DND-41 (cell line): Measurements from ENCODE around the gene IMP4.
A peak's percentile ranks its signal among the peaks of the same experiment; 100 is the strongest.

ENCODE experiments used
- ATAC-seq: fragments of 200-7000 bp; cut with Tn5 transposase; 3 replicates; pipeline ENCODE4 v1.9.1; 2021; ENCODE audit warnings: low read depth; ENCODE audit not compliant: insufficient read depth
- DNase-seq: peaks from one replicate; pipeline ENCODE4 v3.0.0-alpha.2; 2020
- H2AFZ ChIP-seq: 2 replicates; pipeline ENCODE4 v1.6.0; 2012; ENCODE audit warnings: low read depth, low read length
- H3K27ac ChIP-seq: 2 replicates; pipeline ENCODE4 v1.5.1; 2012; ENCODE audit warnings: low read length, inconsistent platforms
- H3K27me3 ChIP-seq: fragments of 200-600 bp; sonication (generic); 2 replicates; pipeline ENCODE4 v1.6.0; 2012; ENCODE audit warnings: low read length, mild to moderate bottlenecking, inconsistent platforms; ENCODE audit not compliant: insufficient read depth, poor library complexity
- H3K36me3 ChIP-seq: 2 replicates; pipeline ENCODE4 v1.5.1; 2012; ENCODE audit warnings: low read length, inconsistent platforms; ENCODE audit not compliant: insufficient read depth
- H3K4me1 ChIP-seq: 2 replicates; pipeline ENCODE4 v1.5.1; 2012; ENCODE audit warnings: mild to moderate bottlenecking, low read length; ENCODE audit not compliant: insufficient read depth
- H3K4me2 ChIP-seq: 2 replicates; pipeline ENCODE4 v1.6.0; 2012; ENCODE audit warnings: mild to moderate bottlenecking, moderate library complexity, low read length, inconsistent platforms; ENCODE audit not compliant: insufficient read depth
- H3K4me3 ChIP-seq, 2 experiments: fragments of 200-600 bp in 1 of 2; shearing (Covaris generic) in 1 of 2; 2 replicates each; pipeline ENCODE4 v1.5.1; 2012 to 2016; ENCODE audit warnings: inconsistent platforms in 2 of 2, low read length in 2 of 2, mild to moderate bottlenecking in 2 of 2, low read depth in 1 of 2, moderate library complexity in 1 of 2
- H3K79me2 ChIP-seq: 2 replicates; pipeline ENCODE4 v1.6.0; 2012; ENCODE audit warnings: low read length, inconsistent platforms; ENCODE audit not compliant: insufficient read depth
- H3K9ac ChIP-seq: 2 replicates; pipeline ENCODE4 v1.6.0; 2012; ENCODE audit warnings: low read depth, mild to moderate bottlenecking, inconsistent platforms, low read length, moderate library complexity
- H3K9me3 ChIP-seq: 2 replicates; pipeline ENCODE4 v1.5.1; 2012; ENCODE audit warnings: low read length, moderate library complexity, mild to moderate bottlenecking, inconsistent platforms; ENCODE audit not compliant: insufficient read depth, severe bottlenecking
- H4K20me1 ChIP-seq: 2 replicates; pipeline ENCODE4 v1.6.0; 2012; ENCODE audit warnings: low read length; ENCODE audit not compliant: insufficient read depth
- CTCF ChIP-seq: IDR thresholded peaks from 2 replicates; pipeline ENCODE4 v1.5.1; 2012; ENCODE audit warnings: borderline replicate concordance, low read length, moderate library complexity, mild to moderate bottlenecking; ENCODE audit not compliant: poor library complexity, severe bottlenecking; ENCODE audit errors: extremely low read depth
- EZH2 ChIP-seq: IDR thresholded peaks from 3 replicates; pipeline ENCODE4 v1.6.1; 2012; ENCODE audit warnings: borderline replicate concordance, low read depth, mild to moderate bottlenecking, moderate library complexity, low read length, inconsistent platforms; ENCODE audit not compliant: severe bottlenecking

Gene IMP4

DNA sequence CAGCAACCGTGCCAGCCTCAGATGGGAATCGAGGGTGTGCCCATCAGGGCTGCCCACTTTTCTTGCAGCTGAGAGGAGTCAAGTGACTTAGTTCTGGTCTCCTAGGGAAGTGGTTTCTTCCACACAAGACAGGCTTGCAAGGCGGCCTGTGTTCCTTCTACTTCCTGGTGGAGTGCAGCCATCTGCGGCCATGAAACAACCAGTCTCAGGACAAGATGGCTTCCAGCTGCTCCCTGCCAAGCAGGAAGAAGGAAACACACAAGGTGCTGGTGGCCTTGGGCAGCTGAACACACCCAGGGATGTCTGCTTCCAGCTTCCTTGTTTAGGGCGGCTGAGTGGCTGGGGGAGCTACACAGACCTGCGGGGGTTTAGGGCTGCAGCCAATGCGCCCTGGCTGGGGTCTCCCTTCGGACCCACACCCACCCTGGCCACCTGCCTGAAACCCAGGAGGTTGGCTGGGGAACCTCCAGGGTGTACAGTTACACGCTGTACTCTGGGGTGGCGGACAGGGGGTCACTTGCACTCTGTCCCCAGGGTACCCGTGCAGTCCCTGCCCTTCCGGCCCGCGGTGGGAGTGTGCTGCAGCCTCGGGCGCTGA, 47.9 kb downstream of the IMP4 start:
- H2AFZ ChIP-seq: peak overlapping the region; percentile 49
- no peak for ATAC-seq
- H3K27ac ChIP-seq: no peak overlapping the region
- no peaks in the 10 kb centered on the region for H3K36me3 ChIP-seq
- no peak for DNase-seq
- no peaks in the 10 kb centered on the region for H4K20me1 ChIP-seq
- no peaks in the 10 kb centered on the region for H3K4me1 ChIP-seq
- no peak overlapping the region for H3K9ac ChIP-seq
- no peaks in the 10 kb centered on the region for H3K27me3 ChIP-seq
- H3K79me2 ChIP-seq: no peaks in the 10 kb centered on the region
- no peak overlapping the region for H3K4me2 ChIP-seq
- H3K9me3 ChIP-seq: no peaks in the 10 kb centered on the region
- H3K4me3 ChIP-seq: no peak overlapping the region
- TF ChIP-seq CTCF (no peak), EZH2 (no peak)

GRCh38 chr2:130391058-130391871, 48.6 kb downstream of the IMP4 start:
- no peak for DNase-seq
- Histone ChIP-seq H3K27me3 (no peaks in the 10 kb centered on the region), H3K4me1 (no peaks in the 10 kb centered on the region), H3K9ac (no peak overlapping the region), H3K9me3 (no peaks in the 10 kb centered on the region), H3K4me2 (no peak overlapping the region), H3K36me3 (no peaks in the 10 kb centered on the region), H4K20me1 (no peaks in the 10 kb centered on the region), H3K27ac (no peak overlapping the region), H3K79me2 (no peaks in the 10 kb centered on the region), H2AFZ (no peak overlapping the region), H3K4me3 (no peak overlapping the region)
- no peak for TF ChIP-seq EZH2
- no peak for TF ChIP-seq CTCF
- no peak for ATAC-seq

DNA sequence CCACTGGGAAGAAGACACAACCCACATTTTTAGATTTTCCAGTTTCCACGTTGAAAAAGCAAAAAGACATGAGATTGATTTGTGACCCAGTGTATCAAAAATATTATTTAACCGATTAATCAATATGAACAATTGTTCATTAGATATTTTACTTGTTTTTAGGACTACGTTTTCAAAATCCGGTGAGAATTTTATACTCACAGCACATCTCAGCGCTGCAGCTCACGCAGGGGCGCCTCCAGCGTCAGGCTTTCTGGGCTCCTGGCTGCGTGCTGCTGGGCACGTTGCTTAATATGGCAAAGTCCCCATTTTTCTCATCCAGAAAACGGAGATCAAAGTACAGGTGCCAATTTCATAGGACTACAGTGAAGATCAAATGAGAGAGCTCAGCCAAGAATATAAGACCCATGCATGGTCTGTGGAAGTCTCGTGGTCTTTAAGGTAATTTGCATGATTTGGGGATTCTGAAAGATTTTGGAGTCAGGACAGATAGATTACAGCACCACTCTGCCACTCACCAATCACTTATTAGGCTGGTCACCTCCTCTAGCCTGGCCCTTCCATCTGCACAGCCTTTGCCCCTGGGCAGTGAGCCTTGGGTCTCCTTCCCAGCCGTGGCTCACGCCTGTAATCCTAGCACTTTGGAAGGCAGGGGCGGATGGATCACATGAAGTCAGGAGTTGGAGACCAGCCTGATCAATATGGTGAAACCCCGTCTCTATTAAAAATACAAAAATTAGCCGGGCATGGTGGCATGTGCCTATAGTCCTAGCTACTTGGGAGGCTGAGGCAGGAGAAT, 49.4 kb downstream of the IMP4 start:
- ATAC-seq (no peak), DNase-seq (no peak)
- no peak overlapping the region for H2AFZ ChIP-seq
- no peaks in the 10 kb centered on the region for H3K27me3 ChIP-seq
- H4K20me1 ChIP-seq: no peaks in the 10 kb centered on the region
- no peaks in the 10 kb centered on the region for H3K4me1 ChIP-seq
- no peaks in the 10 kb centered on the region for H3K36me3 ChIP-seq
- no peak overlapping the region for H3K4me3 ChIP-seq
- H3K9ac ChIP-seq: no peak overlapping the region
- H3K4me2 ChIP-seq: no peak overlapping the region
- TF ChIP-seq EZH2 (no peak), CTCF (no peak)
- H3K27ac ChIP-seq: no peak overlapping the region
- H3K9me3 ChIP-seq: no peaks in the 10 kb centered on the region
- no peaks in the 10 kb centered on the region for H3K79me2 ChIP-seq
